Sigmoid colon (tissue), 4 donors: ENCODE measurements around the gene PSMA5.

Experiments used
- CTCF ChIP-seq, 4 experiments: fragments of 450-650 bp in 3 of 4; fragments of 200-600 bp in 1 of 4; IDR thresholded peaks; one replicate each; pipeline ENCODE4 v1.5.1; 2016 to 2019; ENCODE audit warnings: antibody characterized with exemption in 4 of 4, mild to moderate bottlenecking in 3 of 4, moderate library complexity in 2 of 4
- POLR2A ChIP-seq, 2 donors: fragments of 450-650 bp; IDR thresholded peaks; one replicate each; pipeline ENCODE4 v1.6.1; 2016; ENCODE audit warnings: antibody characterized with exemption in 2 of 2, mild to moderate bottlenecking in 2 of 2, moderate library complexity in 2 of 2
- POLR2AphosphoS5 ChIP-seq, 4 donors: sonication (generic); formaldehyde crosslinking; IDR thresholded peaks; one replicate each; pipeline ENCODE4 v1.6.1; 2017; ENCODE audit warnings: antibody characterized with exemption in 4 of 4

- no peak for TF ChIP-seq CTCF (IDR thresholded peaks at IDR 0.05)
- no peak for TF ChIP-seq POLR2A (IDR thresholded peaks at IDR 0.05)
- no peak for TF ChIP-seq POLR2AphosphoS5 (IDR thresholded peaks at IDR 0.05)
Measured at GRCh38 chr1:109433322-109433721, 7.1 kb upstream of the PSMA5 start.
